K562 (cell line): ENCODE measurements around the gene SBF1. TPM values are rescaled to one million over a fixed set of nuclear protein-coding genes. Genes with fewer than 3 reads are reported as not detected.

Source experiments
- ATAC-seq: fragments of 200-7000 bp; cut with Tn5 transposase; 3 replicates; pipeline ENCODE4 v1.9.1; 2020; ENCODE audit warnings: moderate library complexity
- BruUV-seq: library from RNA; stranded (reverse); fragments of 400-500 nt; replicated peaks from 2 replicates; lab custom pipeline; 2021; lab: Mats Ljungman, UMichigan
- CTCF ChIA-PET: fragments of 300-600 bp; formaldehyde crosslinking; extraction: SDS; loops from one replicate; lab custom pipeline; 2021; ENCODE audit warnings: low intra/inter-chr PET ratio; lab: Yijun Ruan, JAX
- POLR2A ChIA-PET: fragments of 300-600, 350-650 bp; sonication (Branson Sonifier 250); formaldehyde crosslinking; extraction: SDS; loops from one replicate; lab custom pipeline; 2021; ENCODE audit warnings: antibody characterized with exemption, inconsistent platforms; lab: Yijun Ruan, JAX
- DNase-seq, 4 experiments: peaks; one replicate each; pipeline versions ENCODE4 v3.0.0 to v3.0.0-alpha.2; 2011 to 2018; ENCODE audit warnings: low spot score in 3 of 4, mixed read lengths in 3 of 4; ENCODE audit errors: extremely low read depth in 1 of 4
- FAIRE-seq: peaks from 2 replicates; lab custom pipeline; 2011; peaks lifted over from hg19 to GRCh38; lab: Jason Lieb, UNC
- H2AFZ ChIP-seq: 2 replicates; pipeline ENCODE4 v1.6.0; 2011; ENCODE audit warnings: low read depth, low read length, control low read depth, inconsistent platforms
- H3K27ac ChIP-seq: fragments of 200-600 bp; 3 replicates; pipeline ENCODE4 v1.8.0; 2011; ENCODE audit warnings: low read depth, mild to moderate bottlenecking, control low read depth, inconsistent platforms, low read length, moderate library complexity, mixed read lengths; ENCODE audit errors: extremely low read depth
- H3K27me3 ChIP-seq, 2 experiments: fragments of 300-600 bp in 1 of 2; 2 replicates in 1 of 2; 3 replicates in 1 of 2; pipeline versions ENCODE4 v1.6.0 to v1.8.0; 2011; ENCODE audit warnings: inconsistent platforms in 2 of 2, low read length in 2 of 2, mild to moderate bottlenecking in 1 of 2, mixed read lengths in 1 of 2, moderate library complexity in 1 of 2; ENCODE audit not compliant: control insufficient read depth in 2 of 2, insufficient read depth in 2 of 2
- H3K36me3 ChIP-seq: fragments of 300-600 bp; 3 replicates; pipeline ENCODE4 v1.8.0; 2011; ENCODE audit warnings: mild to moderate bottlenecking, low read length, inconsistent platforms; ENCODE audit not compliant: control insufficient read depth, insufficient read depth
- H3K4me1 ChIP-seq, 2 experiments: fragments of 200-600 bp in 1 of 2; replicated peaks in 1 of 2; 2 replicates in 1 of 2; 3 replicates in 1 of 2; pipeline versions ENCODE4 v1.5.1 to v1.8.0; 2011; ENCODE audit warnings: inconsistent platforms in 2 of 2, low read length in 2 of 2, mild to moderate bottlenecking in 1 of 2, mixed read lengths in 1 of 2, moderate library complexity in 1 of 2; ENCODE audit not compliant: control insufficient read depth in 2 of 2, insufficient read depth in 2 of 2
- H3K4me2 ChIP-seq: 2 replicates; pipeline ENCODE4 v1.6.1; 2011; ENCODE audit warnings: low read length, control low read depth, inconsistent platforms, mixed read lengths; ENCODE audit not compliant: insufficient read depth
- H3K4me3 ChIP-seq: fragments of 200-600 bp; sonication (generic), shearing (Covaris generic); 2 replicates; pipeline ENCODE4 v1.5.1; 2016; ENCODE audit warnings: control low read depth, inconsistent platforms
- H3K79me2 ChIP-seq: fragments of 200-600 bp; 3 replicates; pipeline ENCODE4 v1.8.0; 2011; ENCODE audit warnings: low read length, inconsistent platforms; ENCODE audit not compliant: control insufficient read depth, insufficient read depth
- H3K9ac ChIP-seq, 2 experiments: 2 replicates each; pipeline versions ENCODE4 v1.6.0 to v1.6.1; 2011; ENCODE audit warnings: low read depth in 2 of 2, low read length in 2 of 2, control low read depth in 1 of 2, inconsistent platforms in 1 of 2, mild to moderate bottlenecking in 1 of 2, mixed read lengths in 1 of 2; ENCODE audit not compliant: insufficient read depth in 1 of 2
- H3K9me1 ChIP-seq: one replicate; pipeline ENCODE4 v1.6.0; 2011; ENCODE audit warnings: inconsistent platforms, mild to moderate bottlenecking, low read length, moderate library complexity; ENCODE audit not compliant: control insufficient read depth, insufficient read depth
- H3K9me3 ChIP-seq: replicated peaks from 2 replicates; pipeline ENCODE4 v1.5.1; 2011; ENCODE audit warnings: low read depth, low read length, inconsistent platforms; ENCODE audit not compliant: control insufficient read depth, insufficient read depth
- H4K20me1 ChIP-seq: replicated peaks from 2 replicates; pipeline ENCODE4 v1.6.1; 2011; ENCODE audit warnings: low read length, inconsistent platforms, mixed read lengths; ENCODE audit not compliant: control insufficient read depth, insufficient read depth
- ADNP ChIP-seq: fragments of 200-800 bp; sonication (Bioruptor generic); IDR thresholded peaks from 2 replicates; pipeline ENCODE4 v1.6.1; 2016; ENCODE audit warnings: missing genetic modification characterization, missing compliant biosample characterization
- BRF1 ChIP-seq: IDR thresholded peaks from 3 replicates; pipeline ENCODE4 v1.6.1; 2011; ENCODE audit warnings: borderline replicate concordance, mild to moderate bottlenecking; ENCODE audit not compliant: insufficient read length; ENCODE audit errors: extremely low read depth
- CBX1 ChIP-seq: sonication (generic); IDR thresholded peaks from 2 replicates; pipeline ENCODE4 v1.6.1; 2016; ENCODE audit warnings: antibody characterized with exemption, low read depth, mild to moderate bottlenecking
- E2F4 ChIP-seq: sonication (generic); formaldehyde crosslinking; IDR thresholded peaks from 2 replicates; pipeline ENCODE4 v1.8.0; 2022; ENCODE audit warnings: mild to moderate bottlenecking, low read depth, missing genetic modification reagents
- ILK ChIP-seq: fragments of 450-650 bp; IDR thresholded peaks from 2 replicates; pipeline ENCODE4 v1.6.1; 2016; ENCODE audit warnings: missing genetic modification characterization, low read depth, mild to moderate bottlenecking, missing compliant biosample characterization, moderate library complexity, borderline replicate concordance
- KHSRP ChIP-seq: fragments of 450-650 bp; IDR thresholded peaks from 2 replicates; pipeline ENCODE4 v1.6.1; 2017
- NFRKB ChIP-seq: fragments of 450-650 bp; IDR thresholded peaks from 2 replicates; pipeline ENCODE4 v1.6.1; 2016; ENCODE audit warnings: low read depth
- PHB2 ChIP-seq: fragments of 450-650 bp; IDR thresholded peaks from 2 replicates; pipeline ENCODE4 v1.6.1; 2017; ENCODE audit warnings: low read depth
- POLR2G ChIP-seq: fragments of 200-400 bp; formaldehyde crosslinking; IDR thresholded peaks from 2 replicates; pipeline ENCODE4 v1.6.1; 2017; ENCODE audit warnings: low read depth, mild to moderate bottlenecking, antibody characterized with exemption, low read length, moderate library complexity
- RBFOX2 ChIP-seq: fragments of 200-400 bp; formaldehyde crosslinking; IDR thresholded peaks from 2 replicates; pipeline ENCODE4 v1.6.1; 2017; ENCODE audit warnings: low read depth, mild to moderate bottlenecking, low read length, moderate library complexity
- RCOR1 ChIP-seq, 2 experiments: IDR thresholded peaks; 2 replicates each; pipeline ENCODE4 v1.6.1; 2012; ENCODE audit warnings: low read depth in 2 of 2, low read length in 2 of 2, borderline replicate concordance in 1 of 2, improper control_type of control experiment in 1 of 2
- RUNX1 ChIP-seq: sonication (generic); IDR thresholded peaks from 2 replicates; pipeline ENCODE4 v1.6.1; 2016; ENCODE audit warnings: antibody characterized with exemption, low read depth
- ZNF121 ChIP-seq: sonication (generic); formaldehyde crosslinking; conservative IDR thresholded peaks from 2 replicates; pipeline ENCODE4 v1.8.0; 2022; ENCODE audit warnings: missing genetic modification reagents
- ZNF140 ChIP-seq: fragments of 250-450 bp; sonication (Bioruptor Pico); IDR thresholded peaks from 2 replicates; pipeline ENCODE4 v1.8.0; 2021; ENCODE audit warnings: moderate library complexity, mild to moderate bottlenecking, inconsistent platforms
- ZNF347 ChIP-seq: fragments of 450-650 bp; formaldehyde crosslinking; IDR thresholded peaks from 2 replicates; pipeline ENCODE4 v1.4.0; 2020; ENCODE audit warnings: low read depth, mild to moderate bottlenecking, moderate library complexity
- ZNF77 ChIP-seq: fragments of 250-450 bp; sonication (Bioruptor Pico); IDR thresholded peaks from 2 replicates; pipeline ENCODE4 v1.5.0; 2020
- ZNF830 ChIP-seq: fragments of 250-450 bp; sonication (Bioruptor Pico); IDR thresholded peaks from 2 replicates; pipeline ENCODE4 v1.5.0; 2021; ENCODE audit warnings: mild to moderate bottlenecking
- WGBS: fragments of 100-300 bp; shearing (Covaris generic); methylation state at CpG from one replicate; pipeline ENCODE4 v1.1.6; 2016; ENCODE audit warnings: low coverage, mixed read lengths; ENCODE audit not compliant: insufficient coverage; ENCODE audit errors: missing lambda C conversion rate; 5-methylcytosine and 5-hydroxymethylcytosine counted together
- in situ Hi-C: fragments of 300-500 bp; cut with MboI; formaldehyde crosslinking; loops from 4 replicates; pipeline ENCODE4 v1.15.0; 2018; ENCODE audit warnings: inconsistent platforms, mixed read lengths
- intact Hi-C: fragments of 100-400 bp; cut with micrococcal nuclease; formaldehyde crosslinking; loops from 2 replicates; pipeline ENCODE4 v1.14.2; 2022
- polyA plus RNA-seq, 8 experiments: library from polyadenylated mRNA; depleted of rRNA in 4 of 8; stranded (reverse) in 5 of 8; unstranded in 3 of 8; fragments of >200 nt; fragmentation: Nextera tagmentation in 2 of 8; fragmentation: Illumina TruSeq in 1 of 8; extraction: Ambion mirVana in 2 of 8; extraction: Trizol in 1 of 8; gene quantifications; 2 replicates each; pipeline versions ENCODE4 v1.2.1 to v1.2.3, GENCODE V29; 2011 to 2014; ENCODE audit warnings: inconsistent platforms in 1 of 8, missing spikeins in 1 of 8
- total RNA-seq, 7 experiments: library from RNA; depleted of rRNA in 6 of 7; stranded (reverse); fragments of >200 nt in 6 of 7; fragmentation: Illumina TruSeq in 2 of 7; extraction: Trizol in 2 of 7; gene quantifications; 2 replicates each; pipeline versions ENCODE4 v1.2.1 to v1.2.3, GENCODE V29; 2011 to 2021; ENCODE audit warnings: low replicate concordance in 1 of 7
- TF ChIP-seq, protein P1 (sequence below): fragments of 450-650 bp; IDR thresholded peaks from 2 replicates; pipeline ENCODE4 v1.6.1; 2016; ENCODE audit warnings: low read depth, mild to moderate bottlenecking, moderate library complexity

Gene SBF1
- total and polyA plus RNA-seq, 9 of the 15 experiments (the other 6 are each of a cell fraction or from before 2014, with no cell fraction given), result 0.44 to 50.4 (median 11.4) TPM

DNA sequence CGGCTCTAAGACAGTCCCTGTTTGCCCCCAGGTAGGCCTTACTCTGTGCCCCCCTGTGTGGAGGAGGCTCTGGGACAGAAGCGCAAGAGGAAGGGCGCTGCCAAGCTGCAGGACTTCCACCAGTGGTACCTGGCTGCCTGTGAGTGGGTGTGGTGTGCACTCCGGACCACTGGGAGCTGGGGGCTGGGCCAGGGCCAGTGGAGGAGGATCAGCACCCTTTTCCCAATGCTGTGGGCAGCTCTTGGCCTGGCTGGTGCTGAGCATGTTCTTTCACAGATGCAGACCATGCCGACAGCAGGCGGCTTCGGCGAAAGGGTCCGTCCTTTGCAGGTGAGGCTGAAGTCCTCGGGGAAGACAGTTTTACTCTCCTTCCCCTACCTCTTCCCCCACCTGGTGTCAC is 46.9 kb upstream of the SBF1 start:
- Histone ChIP-seq H3K4me3 (no peak overlapping the region), H3K9me3 (no peaks in the 10 kb centered on the region), H2AFZ (no peak overlapping the region), H3K4me1 (peaks cover 2 to 40% of the 10 kb centered on the region in 2 experiments; a peak in 4 of 5 replicates), H3K9ac (no peak overlapping the region), H3K79me2 (peaks cover 28% of the 10 kb centered on the region), H3K4me2 (no peak overlapping the region), H3K36me3 (peaks cover 70% of the 10 kb centered on the region; the same call in 1 of the 3 replicates), H4K20me1 (peaks cover 12% of the 10 kb centered on the region; the same call in 1 of the 2 replicates), H3K27me3 (no peaks in the 10 kb centered on the region), H3K9me1 (no peaks in the 10 kb centered on the region), H3K27ac (no peak overlapping the region)
- 98% methylated on average over 9 of the region's 10 CpGs for WGBS
- in situ Hi-C loops, result loop anchor here (5.0 kb wide), 1 partner anchor 46 kb away; no protein-coding TSS in a partner anchor
- DNase-seq (no peak), ATAC-seq (no peak), FAIRE-seq (no peak)
- ChIA-PET POLR2A (interaction anchor here (0.5 to 5.3 kb wide), 6 partner anchors 7 to 331 kb away, joined by 3 to 65 read pairs (median 4); partner anchors contain the start of genes LMF2 and NCAPH2), CTCF (no interaction called here)
- intact Hi-C loops, result no loop called here
- BruUV-seq, result no TSS peak
- TF ChIP-seq ZNF121 (CRISPR knock-in tag) (no peak), E2F4 (CRISPR knock-in tag) (no peak), CBX1 (no peak), RBFOX2 (peak; percentile 16; the same call in 1 of the 2 replicates), ZNF140 (CRISPR knock-in tag) (no peak), ILK (tag) (no peak), KHSRP (no peak), PHB2 (no peak), ZNF830 (CRISPR knock-in tag) (no peak), RCOR1 (IDR thresholded peaks at IDR 0.05; ENCODE audit: borderline replicate concordance in 1 of 2, low read depth in 2 of 2, low read length in 2 of 2) (no peak), POLR2G (peak; percentile 65), ZNF347 (CRISPR knock-in tag) (no peak), ZNF77 (CRISPR knock-in tag) (no peak), ADNP (no peak), RUNX1 (no peak), NFRKB (no peak), BRF1 (no peak)
- TF ChIP-seq, protein P1, sequence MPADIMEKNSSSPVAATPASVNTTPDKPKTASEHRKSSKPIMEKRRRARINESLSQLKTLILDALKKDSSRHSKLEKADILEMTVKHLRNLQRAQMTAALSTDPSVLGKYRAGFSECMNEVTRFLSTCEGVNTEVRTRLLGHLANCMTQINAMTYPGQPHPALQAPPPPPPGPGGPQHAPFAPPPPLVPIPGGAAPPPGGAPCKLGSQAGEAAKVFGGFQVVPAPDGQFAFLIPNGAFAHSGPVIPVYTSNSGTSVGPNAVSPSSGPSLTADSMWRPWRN, result no peak
- TF ChIP-seq, all 486 proteins: peak for 2
